H1 (cell line): ENCODE data around the gene ITGA5. TPM values are rescaled to one million over a fixed set of nuclear protein-coding genes. Genes with fewer than 3 reads are reported as not detected.
A peak's percentile ranks its signal among the peaks of the same experiment; 100 is the strongest.

Source experiments
- CTCF ChIA-PET: fragments of 300-600 bp; sonication (Branson Sonifier 250); formaldehyde crosslinking; loops from one replicate; lab custom pipeline; 2021; ENCODE audit not compliant: partially characterized antibody; lab: Charles Lee
- POLR2A ChIA-PET: fragments of 300-600 bp; sonication (Branson Sonifier 250); formaldehyde crosslinking; loops from one replicate; lab custom pipeline; 2021; ENCODE audit warnings: inconsistent platforms; ENCODE audit not compliant: partially characterized antibody; lab: Charles Lee
- DNase-seq, 2 experiments: peaks; one replicate each; pipeline versions ENCODE4 v3.0.0 to v3.0.0-alpha.2; 2010 to 2022; ENCODE audit warnings: low spot score in 2 of 2, low read depth in 1 of 2, mixed read lengths in 1 of 2
- FAIRE-seq: peaks from 2 replicates; lab custom pipeline; 2011; peaks lifted over from hg19 to GRCh38; lab: Jason Lieb, UNC
- H2AFZ ChIP-seq: 2 replicates; pipeline ENCODE4 v1.8.1; 2012; ENCODE audit warnings: low read length, inconsistent platforms
- H2AK5ac ChIP-seq: 2 replicates; pipeline ENCODE4 v1.6.1; 2013; ENCODE audit warnings: low read depth, low read length
- H2BK120ac ChIP-seq: replicated peaks from 2 replicates; pipeline ENCODE3; 2013; ENCODE audit warnings: low read depth, low read length, inconsistent platforms
- H2BK12ac ChIP-seq: 2 replicates; pipeline ENCODE4 v1.6.1; 2013; ENCODE audit warnings: low read depth, low read length
- H2BK15ac ChIP-seq: 2 replicates; pipeline ENCODE4 v1.6.1; 2013; ENCODE audit warnings: low read length
- H2BK20ac ChIP-seq: 2 replicates; pipeline ENCODE4 v1.6.1; 2013; ENCODE audit warnings: low read length
- H2BK5ac ChIP-seq: 2 replicates; pipeline ENCODE4 v1.6.1; 2013; ENCODE audit warnings: low read depth, low read length
- H3K14ac ChIP-seq: 2 replicates; pipeline ENCODE4 v1.6.1; 2013; ENCODE audit warnings: inconsistent platforms; ENCODE audit not compliant: insufficient read length
- H3K18ac ChIP-seq: 2 replicates; pipeline ENCODE4 v1.6.1; 2013; ENCODE audit warnings: low read length; ENCODE audit errors: extremely low read depth
- H3K23ac ChIP-seq: 2 replicates; pipeline ENCODE4 v1.6.1; 2013; ENCODE audit warnings: inconsistent platforms; ENCODE audit not compliant: insufficient read length
- H3K23me2 ChIP-seq: 2 replicates; pipeline ENCODE4 v1.6.1; 2013; ENCODE audit warnings: low read depth, low read length
- H3K27ac ChIP-seq: 2 replicates; pipeline ENCODE4 v1.6.1; 2011; ENCODE audit warnings: low read depth, low read length, inconsistent platforms
- H3K27me3 ChIP-seq, 4 experiments: replicated peaks in 1 of 4; 1 replicate in 1 of 4; 2 replicates in 3 of 4; pipeline versions ENCODE4 v1.6.1 to v1.8.1; 2011 to 2013; ENCODE audit warnings: low read length in 3 of 4, mild to moderate bottlenecking in 3 of 4, inconsistent platforms in 2 of 4, mixed read lengths in 2 of 4, moderate library complexity in 1 of 4; ENCODE audit not compliant: control insufficient read depth in 3 of 4, insufficient read depth in 3 of 4; ENCODE audit errors: extremely low read depth in 1 of 4
- H3K36me3 ChIP-seq, 4 experiments: 2 replicates each; pipeline versions ENCODE4 v1.6.1 to v1.8.1; 2011 to 2013; ENCODE audit warnings: mild to moderate bottlenecking in 4 of 4, low read length in 3 of 4, moderate library complexity in 2 of 4, control low read depth in 1 of 4, inconsistent platforms in 1 of 4; ENCODE audit not compliant: insufficient read depth in 4 of 4, control insufficient read depth in 2 of 4
- H3K4ac ChIP-seq: replicated peaks from 2 replicates; pipeline ENCODE3; 2013; ENCODE audit warnings: low read length, low read depth, mixed read lengths, inconsistent platforms; ENCODE audit not compliant: insufficient read length
- H3K4me1 ChIP-seq, 4 experiments: replicated peaks in 1 of 4; 1 replicate in 1 of 4; 2 replicates in 3 of 4; pipeline versions ENCODE4 v1.6.1 to v1.8.1; 2011 to 2013; ENCODE audit warnings: low read length in 3 of 4, inconsistent platforms in 2 of 4, mixed read lengths in 1 of 4; ENCODE audit not compliant: insufficient read depth in 4 of 4, control insufficient read depth in 3 of 4
- H3K4me2 ChIP-seq, 2 experiments: 2 replicates each; pipeline versions ENCODE4 v1.6.1 to v1.8.1; 2011 to 2013; ENCODE audit warnings: low read depth in 2 of 2, low read length in 2 of 2, control low read depth in 1 of 2, inconsistent platforms in 1 of 2, mild to moderate bottlenecking in 1 of 2; ENCODE audit not compliant: insufficient read depth in 1 of 2
- H3K4me3 ChIP-seq, 4 experiments: fragments of 200-600, 300-600 bp in 1 of 4; sonication (generic), shearing (Covaris generic), sonication (Bioruptor Twin) in 1 of 4; 2 replicates each; pipeline versions ENCODE4 v1.5.1 to v1.8.1; 2011 to 2016; ENCODE audit warnings: low read length in 4 of 4, low read depth in 3 of 4, control low read depth in 2 of 4, inconsistent platforms in 2 of 4, mild to moderate bottlenecking in 2 of 4, mixed read lengths in 1 of 4, moderate library complexity in 1 of 4; ENCODE audit not compliant: insufficient read depth in 2 of 4; ENCODE audit errors: extremely low read depth in 1 of 4
- H3K56ac ChIP-seq: replicated peaks from 2 replicates; pipeline ENCODE3; 2013; ENCODE audit warnings: low read depth, mild to moderate bottlenecking, mixed read lengths, low read length, inconsistent platforms; ENCODE audit not compliant: insufficient read length
- H3K79me1 ChIP-seq: 2 replicates; pipeline ENCODE4 v1.6.1; 2013; ENCODE audit warnings: low read depth, low read length, control low read depth
- H3K79me2 ChIP-seq, 2 experiments: 2 replicates each; pipeline versions ENCODE4 v1.6.1 to v1.8.1; 2012 to 2013; ENCODE audit warnings: low read length in 2 of 2, mild to moderate bottlenecking in 2 of 2, inconsistent platforms in 1 of 2; ENCODE audit not compliant: insufficient read depth in 2 of 2, control insufficient read depth in 1 of 2
- H3K9ac ChIP-seq, 4 experiments: replicated peaks in 1 of 4; 1 replicate in 1 of 4; 2 replicates in 3 of 4; pipeline versions ENCODE4 v1.6.1 to v1.8.1; 2011 to 2013; ENCODE audit warnings: low read depth in 3 of 4, low read length in 3 of 4, control low read depth in 2 of 4, mild to moderate bottlenecking in 2 of 4, moderate library complexity in 2 of 4, inconsistent platforms in 1 of 4; ENCODE audit errors: extremely low read depth in 1 of 4
- H3K9me3 ChIP-seq, 2 experiments: 2 replicates each; pipeline versions ENCODE4 v1.6.1 to v1.8.1; 2012 to 2013; ENCODE audit warnings: mild to moderate bottlenecking in 2 of 2, moderate library complexity in 2 of 2, control low read depth in 1 of 2, inconsistent platforms in 1 of 2, low read depth in 1 of 2, low read length in 1 of 2, mixed read lengths in 1 of 2; ENCODE audit not compliant: insufficient read depth in 2 of 2
- H4K20me1 ChIP-seq, 2 experiments: replicated peaks in 1 of 2; 2 replicates each; pipeline versions ENCODE3 to v1.8.1; 2011 to 2013; ENCODE audit warnings: inconsistent platforms in 2 of 2, low read length in 2 of 2, mild to moderate bottlenecking in 1 of 2; ENCODE audit not compliant: insufficient read depth in 2 of 2, control insufficient read depth in 1 of 2
- H4K5ac ChIP-seq: 2 replicates; pipeline ENCODE4 v1.6.1; 2013; ENCODE audit warnings: low read length, low read depth, mixed read lengths, inconsistent platforms; ENCODE audit not compliant: insufficient read length
- H4K8ac ChIP-seq: 2 replicates; pipeline ENCODE4 v1.8.0; 2013; ENCODE audit warnings: mild to moderate bottlenecking, moderate library complexity, low read length, inconsistent platforms; ENCODE audit not compliant: insufficient read depth; ENCODE audit errors: extremely low read depth
- H4K91ac ChIP-seq: replicated peaks from 2 replicates; pipeline ENCODE3; 2013; ENCODE audit warnings: low read length, mixed read lengths, inconsistent platforms; ENCODE audit not compliant: insufficient read length
- BRCA1 ChIP-seq: IDR thresholded peaks from 2 replicates; pipeline ENCODE4 v1.6.1; 2012; ENCODE audit warnings: low read depth, low read length, improper control_type of control experiment
- CHD1 ChIP-seq: IDR thresholded peaks from 2 replicates; pipeline ENCODE4 v1.6.1; 2012; ENCODE audit warnings: low read depth, low read length, improper control_type of control experiment
- MAFK ChIP-seq: IDR thresholded peaks from 2 replicates; pipeline ENCODE4 v1.6.1; 2012; ENCODE audit warnings: low read depth, mild to moderate bottlenecking, improper control_type of control experiment, low read length
- WGBS, 2 experiments: shearing (Covaris generic) in 1 of 2; methylation state at CpG; one replicate each; pipeline versions ENCODE4 v1.1.6 to v1.1.7; 2013 to 2015; ENCODE audit warnings: low lambda C conversion rate in 2 of 2, mixed read lengths in 2 of 2, inconsistent platforms in 1 of 2, low coverage in 1 of 2, missing lambda C conversion rate in 1 of 2; ENCODE audit not compliant: insufficient replicate concordance in 2 of 2, insufficient coverage in 1 of 2, insufficient read length in 1 of 2; ENCODE audit errors: extremely low coverage in 1 of 2, missing lambda C conversion rate in 1 of 2; 5-methylcytosine and 5-hydroxymethylcytosine counted together
- polyA plus RNA-seq, 7 experiments: library from polyadenylated mRNA; depleted of rRNA in 3 of 7; stranded (reverse) in 5 of 7; unstranded in 2 of 7; fragments of >200 nt in 5 of 7; fragments of 200-250 nt in 2 of 7; gene quantifications; 1 replicate in 5 of 7; 2 replicates in 1 of 7; 4 replicates in 1 of 7; pipeline versions ENCODE4 v1.2.1 to v1.2.3, GENCODE V29; 2011 to 2013; ENCODE audit warnings: missing spikeins in 2 of 7, mixed read lengths in 2 of 7
- total RNA-seq: library from RNA; stranded (reverse); fragmentation: NEBNext Ultra II Directional; extraction: Animal tissue kit (Norgen Biotek cat#: 25700); gene quantifications from 2 replicates; pipeline ENCODE4 v1.2.1, GENCODE V29; 2021
- TF ChIP-seq, protein P1 (sequence below): IDR thresholded peaks from 2 replicates; pipeline ENCODE4 v1.6.1; 2012; ENCODE audit warnings: inconsistent platforms

Gene ITGA5
- total and polyA plus RNA-seq, 2 of the 8 experiments (the other 6 are each of a cell fraction or from before 2014, with no cell fraction given) = 11.6 to 19.4 TPM

DNA sequence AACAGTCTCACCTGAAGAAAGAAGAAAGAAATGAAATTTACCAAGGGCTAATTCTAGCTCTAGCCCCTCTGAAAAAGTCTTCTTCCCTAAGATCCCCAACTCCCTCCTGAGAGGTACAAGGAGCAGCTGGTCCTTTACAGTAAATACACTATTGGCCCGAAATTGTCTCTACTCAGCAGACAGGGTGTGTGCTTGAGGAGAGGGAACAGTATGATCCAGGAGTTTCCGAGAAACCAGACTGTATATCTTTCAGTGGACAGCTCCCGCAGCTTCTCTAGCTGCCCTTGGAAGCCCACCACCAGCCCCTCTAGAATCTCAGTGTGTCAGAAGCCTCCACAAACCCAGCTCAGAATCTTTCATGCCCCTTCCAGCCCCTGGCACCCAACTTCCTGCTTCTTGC is 62.8 kb downstream of the ITGA5 start:
- 85% methylated on average over 3 of the region's 3 CpGs; no CpG with 5 or more reads in 1 of the 2 experiments for WGBS, 2 experiments
- DNase-seq (peak in 1 of 2 experiments; percentile 30), FAIRE-seq (no peak)
- Histone ChIP-seq H3K23ac (no peak overlapping the region), H3K18ac (no peak overlapping the region), H2AK5ac (no peak overlapping the region), H3K36me3 (no peaks in the 10 kb centered on the region), H3K4me1 (peaks cover 29 to 67% (median 35%) of the 10 kb centered on the region in 4 experiments), H3K4me2 (peak overlapping the region; percentile 39 to 88; a peak in 1 of 4 replicates), H3K27me3 (peaks cover 0 to 2% (median under 1%) of the 10 kb centered on the region in 4 experiments; a peak in 2 of 7 replicates), H2BK120ac (no peak overlapping the region), H2BK20ac (peak overlapping the region; percentile 75), H3K4ac (no peak overlapping the region), H2BK5ac (0 out of 2 replicates have a peak overlapping the region, but pooled peaks have one; percentile 8), H4K91ac (no peak overlapping the region), H3K14ac (no peak overlapping the region), H2AFZ (no peak overlapping the region), H4K5ac (no peak overlapping the region), H2BK15ac (no peak overlapping the region; the same call in 1 of the 2 replicates), H2BK12ac (peak overlapping the region; percentile 61; the same call in 1 of the 2 replicates), H3K56ac (no peak overlapping the region), H3K27ac (peak overlapping the region; percentile 46; the same call in 1 of the 2 replicates), H4K8ac (no peak overlapping the region), H3K79me1 (no peaks in the 10 kb centered on the region), H3K9ac (no peak overlapping the region), H4K20me1 (no peaks in the 10 kb centered on the region), H3K23me2 (peaks cover 17% of the 10 kb centered on the region), H3K79me2 (no peaks in the 10 kb centered on the region), H3K9me3 (no peaks in the 10 kb centered on the region), H3K4me3 (no peak overlapping the region)
- POLR2A ChIA-PET = interaction anchor here (0.9 to 9.2 kb wide), 12 partner anchors 9 to 97 kb away, joined by 3 to 133 read pairs (median 6); partner anchors contain the start of genes CBX5 and HNRNPA1
- CTCF ChIA-PET = interaction anchor here (0.5 to 9.2 kb wide), 13 partner anchors 12 to 347 kb away, joined by 3 to 348 read pairs (median 8); partner anchors contain the start of genes COPZ1, HOXC8, NFE2 and ZNF385A
- TF ChIP-seq CHD1 (no peak), BRCA1 (no peak), MAFK (no peak)
- TF ChIP-seq, protein P1, sequence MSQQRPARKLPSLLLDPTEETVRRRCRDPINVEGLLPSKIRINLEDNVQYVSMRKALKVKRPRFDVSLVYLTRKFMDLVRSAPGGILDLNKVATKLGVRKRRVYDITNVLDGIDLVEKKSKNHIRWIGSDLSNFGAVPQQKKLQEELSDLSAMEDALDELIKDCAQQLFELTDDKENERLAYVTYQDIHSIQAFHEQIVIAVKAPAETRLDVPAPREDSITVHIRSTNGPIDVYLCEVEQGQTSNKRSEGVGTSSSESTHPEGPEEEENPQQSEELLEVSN = no peak
